Mucosa of rectum (tissue), 2 donors: ENCODE measurements around the gene MGP.

Experiments used
- H3K27ac ChIP-seq, 2 donors: one replicate each; pipeline ENCODE4 v1.7.0; 2013; ENCODE audit warnings: inconsistent platforms in 2 of 2, low read depth in 2 of 2, low read length in 2 of 2
- H3K27me3 ChIP-seq, 2 donors: one replicate each; pipeline ENCODE4 v1.7.0; 2013; ENCODE audit warnings: low read length in 2 of 2; ENCODE audit not compliant: control insufficient read depth in 2 of 2, insufficient read depth in 2 of 2
- H3K36me3 ChIP-seq, 2 donors: one replicate each; pipeline ENCODE4 v1.7.0; 2013; ENCODE audit warnings: low read length in 2 of 2; ENCODE audit not compliant: control insufficient read depth in 2 of 2, insufficient read depth in 2 of 2
- H3K4me1 ChIP-seq, 2 donors: one replicate each; pipeline ENCODE4 v1.7.0; 2013; ENCODE audit warnings: low read length in 2 of 2, mild to moderate bottlenecking in 1 of 2; ENCODE audit not compliant: control insufficient read depth in 2 of 2, insufficient read depth in 2 of 2
- H3K4me3 ChIP-seq, 2 donors: one replicate each; pipeline ENCODE4 v1.7.0; 2013; ENCODE audit warnings: low read length in 2 of 2
- H3K9ac ChIP-seq, 2 donors: one replicate each; pipeline ENCODE4 v1.7.0; 2013; ENCODE audit warnings: low read length in 2 of 2, low read depth in 1 of 2, mild to moderate bottlenecking in 1 of 2
- H3K9me3 ChIP-seq, 2 donors: one replicate each; pipeline ENCODE4 v1.7.0; 2013; ENCODE audit warnings: low read length in 2 of 2; ENCODE audit not compliant: control insufficient read depth in 2 of 2
- donor health status: healthy.
- donor health status: Normal muscosa, but diverticular disease.

Gene MGP

DNA sequence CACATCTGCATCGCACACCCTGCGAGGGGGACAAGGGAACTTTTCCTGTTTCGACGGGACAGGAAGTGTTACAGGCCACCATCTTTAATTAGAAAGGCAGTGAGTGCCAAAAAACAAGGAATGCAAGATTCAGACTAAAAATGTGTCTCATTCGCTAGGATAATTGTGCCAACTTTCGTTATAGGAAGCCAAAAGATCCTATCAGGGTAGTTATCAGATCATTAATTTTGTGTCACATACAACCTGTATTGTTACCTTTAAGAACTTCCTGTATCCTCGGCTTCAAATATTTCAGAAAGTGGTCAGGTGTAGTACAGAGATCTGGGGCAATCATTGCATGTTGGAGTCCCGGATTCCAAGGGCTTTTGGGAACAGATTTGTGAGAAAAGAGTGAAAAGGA, 19.2 kb upstream of the MGP start:
- Histone ChIP-seq H3K9me3 (no peaks in the 10 kb centered on the region), H3K9ac (no peak overlapping the region), H3K4me1 (no peaks in the 10 kb centered on the region), H3K27ac (peak overlapping the region in 1 of 2 donors; percentile 7), H3K27me3 (no peaks in the 10 kb centered on the region), H3K36me3 (no peaks in the 10 kb centered on the region), H3K4me3 (no peak overlapping the region)

DNA sequence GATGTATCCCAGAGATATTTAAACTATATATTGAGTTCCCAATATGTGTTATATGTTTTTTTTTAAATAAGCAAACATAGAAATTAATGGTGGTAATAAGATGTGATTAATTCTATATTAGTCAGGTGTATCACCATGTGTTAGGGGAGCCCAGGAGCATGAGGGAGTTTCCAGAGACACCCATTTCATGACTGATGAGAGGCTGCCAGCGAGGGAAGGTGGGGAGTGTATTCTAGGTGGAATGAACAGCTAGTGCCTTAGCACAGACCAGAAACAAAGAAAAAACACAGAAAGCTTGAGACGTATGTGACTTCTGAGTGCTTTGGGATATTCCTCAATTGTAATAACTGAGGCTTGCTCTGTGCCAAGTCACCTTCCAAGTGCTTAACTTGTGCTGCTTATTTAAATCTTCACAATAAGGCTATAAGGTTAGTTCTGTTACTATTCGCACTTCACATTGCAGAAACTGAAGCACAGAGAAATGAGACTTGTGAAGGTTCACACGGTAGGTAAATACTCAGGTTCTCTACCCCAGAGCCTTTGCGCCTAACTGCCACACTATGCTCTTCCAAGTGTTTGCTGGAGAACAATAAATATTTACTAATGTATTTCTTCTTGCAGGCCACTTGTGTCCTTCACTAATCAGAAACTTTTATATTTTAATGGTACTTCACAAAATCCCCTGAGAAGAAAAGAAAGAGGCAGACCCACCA, 17.9 kb upstream of the MGP start:
- H3K4me3 ChIP-seq, result no peak overlapping the region
- H3K9ac ChIP-seq, result no peak overlapping the region
- no peaks in the 10 kb centered on the region for H3K4me1 ChIP-seq
- no peak overlapping the region for H3K27ac ChIP-seq
- no peaks in the 10 kb centered on the region for H3K36me3 ChIP-seq
- H3K27me3 ChIP-seq, result no peaks in the 10 kb centered on the region
- no peaks in the 10 kb centered on the region for H3K9me3 ChIP-seq

DNA sequence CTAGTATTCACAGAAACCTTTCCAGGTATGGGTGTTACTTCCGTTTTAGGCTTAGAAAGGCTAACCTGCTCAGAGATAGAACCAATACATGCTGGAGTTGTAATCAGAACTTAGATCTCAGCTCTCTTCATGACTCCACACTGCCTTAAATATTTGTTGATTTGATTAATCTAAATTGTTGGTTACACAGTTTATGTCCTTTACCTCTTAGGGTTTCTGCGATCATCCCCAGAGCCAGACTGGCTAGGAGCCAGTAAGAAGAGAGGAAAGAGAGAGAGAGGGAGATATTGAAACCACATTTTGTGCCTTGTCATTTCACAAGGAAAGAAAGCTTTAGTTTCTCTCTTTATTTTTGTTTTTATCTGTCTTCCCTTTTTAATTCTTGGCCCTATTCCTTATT, 16.8 kb upstream of the MGP start:
- Histone ChIP-seq H3K27me3 (no peaks in the 10 kb centered on the region), H3K36me3 (no peaks in the 10 kb centered on the region), H3K4me1 (no peaks in the 10 kb centered on the region), H3K4me3 (no peak overlapping the region), H3K9me3 (no peaks in the 10 kb centered on the region), H3K27ac (no peak overlapping the region), H3K9ac (no peak overlapping the region)

DNA sequence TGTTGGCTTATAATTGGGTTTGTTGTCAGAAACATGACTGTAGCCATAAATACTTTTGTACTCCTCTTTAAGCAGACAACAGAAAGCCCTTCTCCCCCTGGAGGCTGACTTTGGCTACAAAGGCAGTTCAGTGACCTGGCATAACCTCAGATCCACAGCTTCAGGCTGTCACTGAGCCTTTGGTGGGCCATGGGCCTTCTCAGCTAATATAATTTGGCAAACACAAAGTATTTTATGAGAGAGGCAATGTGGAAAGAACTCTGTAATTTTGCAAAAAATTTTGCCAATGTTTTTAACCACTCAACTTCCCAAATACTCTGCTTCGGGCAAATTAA, 15.5 kb upstream of the MGP start:
- no peaks in the 10 kb centered on the region for H3K4me1 ChIP-seq
- H3K4me3 ChIP-seq, result no peak overlapping the region
- no peaks in the 10 kb centered on the region for H3K36me3 ChIP-seq
- no peak overlapping the region for H3K9ac ChIP-seq
- no peaks in the 10 kb centered on the region for H3K27me3 ChIP-seq
- H3K27ac ChIP-seq, result no peak overlapping the region
- H3K9me3 ChIP-seq, result no peaks in the 10 kb centered on the region

DNA sequence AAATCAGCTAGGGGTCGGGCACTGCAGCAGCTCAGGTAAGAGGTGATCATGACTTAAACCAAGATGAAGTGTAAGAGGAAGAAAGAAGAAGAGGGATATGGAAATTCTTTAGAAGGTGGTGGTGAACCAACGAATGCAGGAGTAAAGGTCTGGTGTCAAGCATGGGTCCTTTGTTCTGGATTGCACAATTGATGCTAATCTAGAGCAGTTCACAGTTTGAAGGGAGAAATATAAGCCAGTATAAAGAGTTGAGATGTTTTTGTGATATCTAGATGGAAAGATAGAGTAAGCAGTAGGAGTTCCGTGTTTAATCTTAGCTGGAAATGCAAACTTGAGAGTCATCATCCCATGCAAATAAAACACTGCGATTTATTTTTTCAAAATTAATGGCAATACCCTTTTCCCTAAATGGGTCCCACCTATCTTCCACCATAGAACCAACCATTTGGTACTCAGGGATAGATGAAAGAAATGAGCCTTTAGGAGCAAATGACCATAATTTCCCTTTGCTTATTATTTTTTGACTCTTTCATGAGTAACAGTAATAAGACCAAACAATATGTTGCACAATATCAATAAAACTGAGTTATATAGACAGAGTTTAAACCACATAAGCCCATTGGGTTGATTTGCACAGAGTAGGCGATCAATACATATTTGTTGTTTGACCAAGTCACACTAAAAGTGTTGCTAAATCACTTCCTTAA, 15.0 kb upstream of the MGP start:
- H3K4me3 ChIP-seq, result no peak overlapping the region
- H3K27me3 ChIP-seq, result no peaks in the 10 kb centered on the region
- no peak overlapping the region for H3K9ac ChIP-seq
- no peak overlapping the region for H3K27ac ChIP-seq
- no peaks in the 10 kb centered on the region for H3K4me1 ChIP-seq
- H3K9me3 ChIP-seq, result no peaks in the 10 kb centered on the region
- H3K36me3 ChIP-seq, result no peaks in the 10 kb centered on the region

DNA sequence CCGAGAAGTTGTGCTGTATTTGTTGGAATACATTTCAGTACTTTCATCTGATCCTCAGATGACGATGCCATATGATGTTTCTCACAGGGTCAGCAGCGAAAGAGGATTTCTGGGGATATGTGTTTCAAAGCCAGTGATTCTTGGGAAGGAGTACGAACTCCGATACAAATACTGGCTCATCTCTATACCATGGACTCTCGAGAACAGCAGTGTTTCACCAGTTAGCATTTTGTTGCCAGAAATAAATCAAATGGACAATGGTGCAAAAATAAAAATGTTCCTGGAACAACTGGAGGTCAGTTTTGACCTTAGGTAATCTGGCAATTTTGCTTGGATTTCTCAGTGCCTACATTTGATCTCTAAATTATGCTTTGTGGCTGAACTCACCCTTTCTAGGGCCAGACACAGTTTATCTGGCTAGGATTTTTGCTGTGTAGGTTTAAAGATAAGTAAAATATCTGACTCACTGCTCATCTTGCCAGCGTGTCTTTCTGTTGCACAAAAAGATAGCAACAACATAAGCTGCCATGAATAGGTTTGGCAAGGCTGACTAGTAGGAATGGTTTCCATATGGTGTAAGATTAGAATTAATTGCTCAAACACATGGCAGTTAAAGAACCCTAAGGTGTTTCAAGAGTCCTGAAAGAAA, 11.0 kb upstream of the MGP start:
- Histone ChIP-seq H3K4me1 (no peaks in the 10 kb centered on the region), H3K27me3 (no peaks in the 10 kb centered on the region), H3K9ac (no peak overlapping the region), H3K36me3 (no peaks in the 10 kb centered on the region), H3K4me3 (no peak overlapping the region), H3K9me3 (no peaks in the 10 kb centered on the region), H3K27ac (peak overlapping the region in 1 of 2 donors; percentile 3)

DNA sequence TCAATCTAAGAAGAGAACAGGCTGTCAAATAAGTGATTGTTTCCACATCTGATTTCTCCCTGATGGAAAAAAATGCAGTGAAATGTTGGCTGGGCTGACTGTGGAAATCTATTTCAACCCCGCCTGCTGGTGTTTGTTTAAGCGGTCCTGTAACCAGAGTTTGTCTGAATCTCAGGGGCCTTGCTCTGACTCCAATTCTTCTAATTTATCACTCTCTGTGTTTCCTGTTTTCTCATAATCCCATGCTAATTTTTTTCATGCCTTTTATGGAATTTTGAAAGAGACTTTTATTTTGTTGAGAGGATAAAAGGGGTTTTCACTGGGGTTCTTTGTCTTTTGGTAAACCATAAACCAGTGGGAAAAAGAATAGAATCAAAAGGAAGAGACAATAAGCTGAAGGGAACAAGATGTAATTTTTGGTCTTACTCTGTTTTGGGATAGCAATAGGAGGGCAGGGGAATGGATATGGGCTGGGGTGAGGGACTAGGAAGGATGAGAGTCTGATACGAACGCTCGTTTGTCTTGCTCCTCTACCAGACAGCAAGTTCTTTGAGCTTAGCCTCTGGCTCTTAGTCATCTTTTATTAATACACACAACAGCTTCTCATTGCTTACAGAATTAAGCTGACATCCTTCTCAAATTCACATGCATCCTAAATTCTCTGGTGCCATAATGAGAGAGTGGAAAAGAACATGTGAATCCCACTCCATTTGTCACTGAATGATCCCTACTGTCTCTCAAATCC, 8.0 kb upstream of the MGP start:
- no peaks in the 10 kb centered on the region for H3K27me3 ChIP-seq
- no peaks in the 10 kb centered on the region for H3K36me3 ChIP-seq
- no peaks in the 10 kb centered on the region for H3K9me3 ChIP-seq
- no peaks in the 10 kb centered on the region for H3K4me1 ChIP-seq
- no peak overlapping the region for H3K4me3 ChIP-seq
- H3K9ac ChIP-seq, result no peak overlapping the region
- peak overlapping the region in 1 of 2 donors; percentile 61 for H3K27ac ChIP-seq

DNA sequence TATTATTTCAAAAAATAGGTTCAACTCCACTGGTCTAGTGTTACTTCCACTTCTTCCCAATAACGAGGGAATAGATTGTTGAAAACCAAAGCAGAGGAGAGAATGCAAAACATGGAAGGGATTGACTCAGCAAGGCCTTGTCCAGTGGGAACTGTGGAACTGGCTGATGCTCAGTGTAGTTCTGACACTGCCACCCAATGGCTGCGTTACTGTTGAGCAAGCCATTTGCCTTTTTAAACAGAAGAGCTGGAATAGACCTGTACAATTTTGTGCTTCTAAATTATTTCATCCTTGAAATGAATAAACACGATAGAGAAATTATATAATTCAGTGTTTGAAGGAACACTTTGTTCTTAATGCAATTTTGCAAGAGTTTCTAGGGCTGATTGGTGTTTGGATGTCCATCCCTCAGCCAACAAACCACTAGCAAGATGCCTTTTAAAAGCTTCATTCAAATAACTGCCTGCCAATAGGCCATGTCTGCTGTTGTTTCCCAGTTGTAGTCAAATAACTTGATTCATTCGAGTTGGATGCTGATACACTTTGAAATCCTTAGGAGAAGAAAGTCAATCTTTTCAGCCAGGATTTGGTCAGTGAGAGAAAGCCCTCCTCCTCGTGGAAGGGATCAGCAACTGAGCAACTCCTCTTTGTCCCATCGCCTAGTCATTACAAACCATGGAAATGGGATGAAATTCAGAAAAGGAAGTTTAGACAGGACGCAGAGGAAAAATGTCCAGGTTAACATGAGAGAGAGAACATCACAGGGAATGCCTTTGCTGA, 7.3 kb upstream of the MGP start:
- no peaks in the 10 kb centered on the region for H3K27me3 ChIP-seq
- H3K9ac ChIP-seq, result no peak overlapping the region
- H3K36me3 ChIP-seq, result no peaks in the 10 kb centered on the region
- no peak overlapping the region for H3K4me3 ChIP-seq
- H3K9me3 ChIP-seq, result no peaks in the 10 kb centered on the region
- H3K27ac ChIP-seq, result peak overlapping the region; percentile 2 to 61
- no peaks in the 10 kb centered on the region for H3K4me1 ChIP-seq

DNA sequence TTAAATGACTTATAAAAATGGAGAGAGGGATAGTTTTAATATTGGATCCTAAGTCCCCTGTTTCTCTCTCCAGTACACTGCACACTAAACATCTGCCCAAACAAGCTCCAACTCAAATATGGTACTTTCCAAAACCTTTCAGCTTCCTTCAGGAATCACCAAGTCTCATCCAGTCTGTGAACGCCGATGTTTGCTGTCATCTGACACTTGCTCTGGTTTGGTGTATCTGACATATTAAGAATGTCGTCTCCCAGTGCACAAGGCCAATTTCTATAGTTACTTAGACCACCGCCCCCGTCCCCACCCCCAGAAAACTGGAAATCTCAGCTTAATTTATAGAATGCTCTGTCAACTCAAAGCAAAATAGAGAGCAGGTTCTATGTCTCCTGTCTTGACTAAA, 5.0 kb upstream of the MGP start:
- no peaks in the 10 kb centered on the region for H3K36me3 ChIP-seq
- no peaks in the 10 kb centered on the region for H3K27me3 ChIP-seq
- no peak overlapping the region for H3K9ac ChIP-seq
- H3K9me3 ChIP-seq, result no peaks in the 10 kb centered on the region
- no peak overlapping the region for H3K27ac ChIP-seq
- H3K4me3 ChIP-seq, result no peak overlapping the region
- H3K4me1 ChIP-seq, result peaks cover 0 to 3% of the 10 kb centered on the region in 2 donors
